Measurements from ENCODE around the gene EPB41L4A. TPM values are rescaled to one million over a fixed set of nuclear protein-coding genes. Genes with fewer than 3 reads are reported as not detected.

EPB41L4A gene
- total and polyA plus RNA-seq, 2 experiments from 2014 or later = 10.5 to 14.4 TPM

DNA sequence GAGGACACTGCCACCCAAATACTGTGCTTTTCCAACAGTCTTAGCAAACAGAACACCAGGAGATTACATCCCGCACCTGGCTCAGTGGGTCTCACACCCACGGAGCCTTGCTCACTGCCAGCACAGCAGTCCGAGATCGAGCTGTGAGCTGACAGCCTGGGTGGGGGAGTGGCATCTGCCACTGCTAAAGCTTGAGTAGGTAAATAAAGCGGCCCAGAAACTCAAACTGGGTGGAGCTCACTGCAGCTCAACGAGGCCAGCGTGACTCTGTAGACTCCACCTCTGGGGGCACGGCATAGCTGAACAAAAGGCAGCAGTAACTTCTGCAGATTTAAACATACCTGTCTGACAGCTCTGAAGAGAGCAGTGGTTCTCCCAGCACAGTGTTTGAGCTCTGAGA, 28.8 kb downstream of the EPB41L4A start:
- Histone ChIP-seq H3K27me3 (no peaks in the 10 kb centered on the region), H3K4me3 (no peak overlapping the region), H3K36me3 (no peaks in the 10 kb centered on the region), H3K4me1 (ENCODE audit: low read depth) (no peaks in the 10 kb centered on the region), H3K27ac (no peak overlapping the region), H3K9me3 (ENCODE audit: low read depth) (no peaks in the 10 kb centered on the region)
- TF ChIP-seq, protein P1, sequence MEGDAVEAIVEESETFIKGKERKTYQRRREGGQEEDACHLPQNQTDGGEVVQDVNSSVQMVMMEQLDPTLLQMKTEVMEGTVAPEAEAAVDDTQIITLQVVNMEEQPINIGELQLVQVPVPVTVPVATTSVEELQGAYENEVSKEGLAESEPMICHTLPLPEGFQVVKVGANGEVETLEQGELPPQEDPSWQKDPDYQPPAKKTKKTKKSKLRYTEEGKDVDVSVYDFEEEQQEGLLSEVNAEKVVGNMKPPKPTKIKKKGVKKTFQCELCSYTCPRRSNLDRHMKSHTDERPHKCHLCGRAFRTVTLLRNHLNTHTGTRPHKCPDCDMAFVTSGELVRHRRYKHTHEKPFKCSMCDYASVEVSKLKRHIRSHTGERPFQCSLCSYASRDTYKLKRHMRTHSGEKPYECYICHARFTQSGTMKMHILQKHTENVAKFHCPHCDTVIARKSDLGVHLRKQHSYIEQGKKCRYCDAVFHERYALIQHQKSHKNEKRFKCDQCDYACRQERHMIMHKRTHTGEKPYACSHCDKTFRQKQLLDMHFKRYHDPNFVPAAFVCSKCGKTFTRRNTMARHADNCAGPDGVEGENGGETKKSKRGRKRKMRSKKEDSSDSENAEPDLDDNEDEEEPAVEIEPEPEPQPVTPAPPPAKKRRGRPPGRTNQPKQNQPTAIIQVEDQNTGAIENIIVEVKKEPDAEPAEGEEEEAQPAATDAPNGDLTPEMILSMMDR (IDR thresholded peaks at IDR 0.05; ENCODE audit: low read depth, low read length) = no peak
- peak in 1 of 2 donors; percentile 6 for DNase-seq (ENCODE audit: low read depth in 1 of 2, low spot score in 1 of 2)

DNA sequence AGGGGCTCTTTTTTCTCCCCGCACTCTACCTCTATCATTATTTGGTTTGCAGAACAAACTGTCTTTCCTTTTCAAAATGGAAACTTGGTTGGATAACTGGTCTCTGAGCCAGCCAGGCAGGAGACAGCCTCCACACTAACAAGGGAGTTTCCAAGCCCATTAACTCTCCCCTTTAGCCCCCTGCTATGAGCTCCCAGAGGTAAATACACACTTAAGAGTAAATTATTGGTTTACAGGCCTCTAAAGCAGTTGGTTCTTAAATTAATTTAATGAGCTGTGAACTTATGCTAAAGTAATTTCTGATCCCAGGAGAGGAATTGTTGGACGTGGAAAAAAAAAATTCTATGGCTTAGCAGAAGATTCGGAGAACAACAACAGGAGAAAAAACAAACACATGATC, 30.3 kb downstream of the EPB41L4A start:
- Histone ChIP-seq H3K4me1 (ENCODE audit: low read depth) (no peaks in the 10 kb centered on the region), H3K4me3 (no peak overlapping the region), H3K27me3 (no peaks in the 10 kb centered on the region), H3K27ac (no peak overlapping the region), H3K9me3 (ENCODE audit: low read depth) (no peaks in the 10 kb centered on the region), H3K36me3 (no peaks in the 10 kb centered on the region)
- TF ChIP-seq, protein P1 (IDR thresholded peaks at IDR 0.05; ENCODE audit: low read depth, low read length) = no peak
- DNase-seq (ENCODE audit: low read depth in 1 of 2, low spot score in 1 of 2) = no peak

DNA sequence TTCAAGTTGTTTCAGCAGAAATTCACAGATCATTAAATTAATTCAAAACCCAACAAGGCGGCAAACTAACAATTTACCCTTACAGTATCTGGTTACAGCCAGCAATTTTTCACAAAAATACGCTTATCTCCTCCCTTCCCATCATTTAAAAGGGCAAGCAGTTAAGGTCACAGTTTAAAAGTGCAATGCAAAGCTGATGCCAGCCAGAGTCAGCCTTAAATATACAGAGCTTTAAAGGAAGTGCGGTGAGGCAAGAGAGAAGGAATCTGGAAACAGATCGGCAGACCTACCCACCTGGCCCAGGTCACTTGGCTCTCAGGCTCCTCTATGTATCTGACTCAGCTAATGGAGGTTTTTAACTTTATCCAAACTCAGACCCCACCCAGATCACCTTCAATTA, 31.0 kb downstream of the EPB41L4A start:
- Histone ChIP-seq H3K4me3 (no peak overlapping the region), H3K9me3 (ENCODE audit: low read depth) (no peaks in the 10 kb centered on the region), H3K4me1 (ENCODE audit: low read depth) (no peaks in the 10 kb centered on the region), H3K27ac (no peak overlapping the region), H3K27me3 (no peaks in the 10 kb centered on the region), H3K36me3 (no peaks in the 10 kb centered on the region)
- no peak for DNase-seq (ENCODE audit: low read depth in 1 of 2, low spot score in 1 of 2)
- TF ChIP-seq, protein P1 (IDR thresholded peaks at IDR 0.05; ENCODE audit: low read depth, low read length) = no peak

DNA sequence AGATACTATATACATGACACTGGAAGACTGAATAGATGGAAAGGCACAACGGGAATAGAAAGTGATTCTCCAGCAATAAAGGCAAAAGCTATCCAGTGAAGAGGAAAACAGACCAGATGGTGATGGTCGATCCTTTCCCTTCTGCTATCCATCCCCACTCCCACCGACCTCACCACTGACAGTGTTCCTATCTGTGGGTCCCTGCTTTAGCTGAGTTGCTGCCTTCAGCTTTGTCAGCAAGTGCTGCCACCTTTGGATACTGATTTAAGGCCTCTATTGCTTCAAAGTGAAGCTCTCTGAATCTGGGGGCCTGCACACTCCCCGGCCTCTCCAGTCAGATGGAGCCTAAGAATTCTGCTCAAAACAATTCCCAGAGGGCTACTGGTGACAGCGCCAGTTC, 32.3 kb downstream of the EPB41L4A start:
- Histone ChIP-seq H3K27ac (no peak overlapping the region), H3K4me3 (no peak overlapping the region), H3K27me3 (no peaks in the 10 kb centered on the region), H3K4me1 (ENCODE audit: low read depth) (no peaks in the 10 kb centered on the region), H3K36me3 (no peaks in the 10 kb centered on the region), H3K9me3 (ENCODE audit: low read depth) (no peaks in the 10 kb centered on the region)
- TF ChIP-seq, protein P1 (IDR thresholded peaks at IDR 0.05; ENCODE audit: low read depth, low read length) = no peak
- no peak for DNase-seq (ENCODE audit: low read depth in 1 of 2, low spot score in 1 of 2)

DNA sequence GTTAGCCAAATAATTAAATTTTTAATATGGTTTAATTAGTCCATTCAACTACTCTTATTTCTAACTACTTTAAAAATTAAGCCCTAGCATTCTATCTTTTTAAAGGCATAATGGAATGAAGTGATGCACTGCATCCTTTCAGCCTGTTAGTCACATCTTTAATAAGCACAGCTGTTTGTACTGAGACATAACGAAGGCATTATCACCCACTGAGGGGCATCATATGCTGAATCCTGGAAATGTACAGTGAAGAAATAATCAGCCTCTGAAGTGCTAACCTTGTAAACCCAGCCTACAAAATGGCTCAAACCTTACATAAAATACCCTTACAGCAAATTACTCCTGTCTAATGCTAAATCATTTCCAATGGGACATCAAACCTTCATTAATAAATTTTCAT, 33.1 kb downstream of the EPB41L4A start:
- TF ChIP-seq, protein P1 (IDR thresholded peaks at IDR 0.05; ENCODE audit: low read depth, low read length) = no peak
- Histone ChIP-seq H3K27ac (no peak overlapping the region), H3K36me3 (no peaks in the 10 kb centered on the region), H3K27me3 (no peaks in the 10 kb centered on the region), H3K9me3 (ENCODE audit: low read depth) (no peaks in the 10 kb centered on the region), H3K4me3 (no peak overlapping the region), H3K4me1 (ENCODE audit: low read depth) (no peaks in the 10 kb centered on the region)
- DNase-seq (ENCODE audit: low read depth in 1 of 2, low spot score in 1 of 2) = no peak

DNA sequence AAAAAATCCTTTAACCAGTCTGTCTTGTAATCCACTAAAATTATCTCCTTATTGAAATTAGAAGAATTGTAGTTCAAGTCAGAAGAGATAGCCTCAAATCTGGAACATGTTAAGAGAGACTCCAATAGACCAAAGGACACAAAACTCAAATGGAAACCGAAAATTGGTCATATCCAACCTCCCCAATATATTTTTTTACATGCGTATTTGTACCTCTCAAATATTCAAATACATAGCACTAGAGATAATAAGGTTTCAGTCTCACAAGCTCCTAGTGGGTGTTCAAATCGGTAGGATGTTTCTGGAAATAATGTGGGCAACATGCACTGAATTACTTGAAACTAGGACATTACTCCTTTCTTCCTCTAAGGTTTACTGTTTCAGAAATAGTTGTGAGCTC, 33.5 kb downstream of the EPB41L4A start:
- Histone ChIP-seq H3K9me3 (ENCODE audit: low read depth) (no peaks in the 10 kb centered on the region), H3K27ac (no peak overlapping the region), H3K36me3 (no peaks in the 10 kb centered on the region), H3K4me1 (ENCODE audit: low read depth) (no peaks in the 10 kb centered on the region), H3K27me3 (no peaks in the 10 kb centered on the region), H3K4me3 (no peak overlapping the region)
- TF ChIP-seq, protein P1 (IDR thresholded peaks at IDR 0.05; ENCODE audit: low read depth, low read length) = no peak
- DNase-seq (ENCODE audit: low read depth in 1 of 2, low spot score in 1 of 2) = no peak

All from cardiac muscle cell (in vitro differentiated cells and primary cell).